Muscle of arm (tissue), 12 donors: ENCODE data around the gene OR2V2. TPM values are rescaled to one million over a fixed set of nuclear protein-coding genes. Genes with fewer than 3 reads are reported as not detected.
"Not testable (repeated sequence)": the region's sequence is repeated elsewhere in the genome, so short reads cannot be mapped to it uniquely, and the experiment has no call there.

Experiments
- DNase-seq: peaks from one replicate; pipeline ENCODE4 v3.0.0-alpha.2; 2013
- polyA plus RNA-seq, 12 donors: library from polyadenylated mRNA; unstranded; fragments of 120-200 nt; gene quantifications; one replicate each; pipeline ENCODE4 v1.2.1, GENCODE V29; 2013; ENCODE audit not compliant: insufficient read length in 12 of 12

Gene OR2V2
- polyA plus RNA-seq, 12 donors: 0.04 to 0.07 TPM; not detected in 10

GRCh38 chr5:181169459-181170236 is 22.3 kb downstream of the OR2V2 start:
- DNase-seq: not testable (repeated sequence)

- DNase-seq: no peak
Observed at GRCh38 chr5:181170237-181170825, 22.9 kb downstream of the OR2V2 start.

DNA sequence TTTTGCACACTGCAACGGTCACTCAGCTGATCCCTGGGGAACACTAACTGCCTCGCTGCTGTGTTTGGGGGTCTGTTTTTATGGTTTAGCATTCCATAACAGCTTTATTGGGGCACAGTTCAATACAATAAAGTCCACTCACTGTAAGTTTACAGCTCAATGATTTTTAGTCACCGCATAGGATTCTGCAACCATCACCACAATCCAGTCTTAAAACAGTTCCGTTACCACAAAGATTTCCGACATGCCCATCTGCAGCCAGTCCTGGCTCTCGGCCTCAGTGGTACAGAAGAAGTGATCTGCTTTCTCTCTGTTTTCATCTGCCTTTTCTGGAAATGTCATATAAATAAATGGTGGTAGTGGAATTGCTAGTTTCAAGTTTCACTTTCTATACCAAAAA is 23.6 kb downstream of the OR2V2 start:
- DNase-seq: no peak

- no peak for DNase-seq
Observed at GRCh38 chr5:181171782-181172181, 24.4 kb downstream of the OR2V2 start.

DNA sequence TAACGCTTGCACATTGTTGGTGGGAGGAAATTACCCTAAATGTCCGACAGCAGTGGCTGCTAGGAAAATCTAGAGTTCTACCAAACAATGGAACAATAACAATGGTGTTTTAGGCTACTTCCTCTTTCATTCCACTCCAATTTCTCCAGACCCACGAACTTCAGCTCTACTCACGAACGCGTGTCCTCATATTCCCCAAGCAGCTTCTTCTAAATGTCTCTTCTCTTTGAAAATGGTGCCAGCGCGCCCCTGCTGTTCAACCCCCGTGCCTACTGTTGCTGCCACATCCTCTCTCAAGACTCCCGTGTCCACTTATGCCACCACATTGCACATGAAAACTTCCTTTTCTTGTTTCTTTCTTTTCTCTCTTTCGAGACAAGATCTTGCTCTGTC is 25.6 kb downstream of the OR2V2 start:
- DNase-seq: no peak

- no peak for DNase-seq
Observed at GRCh38 chr5:181173420-181174342, 26.3 kb downstream of the OR2V2 start.

GRCh38 chr5:181176254-181176952 is 29.0 kb downstream of the OR2V2 start:
- no peak for DNase-seq

GRCh38 chr5:181177559-181177958 is 30.2 kb downstream of the OR2V2 start:
- not testable (repeated sequence) for DNase-seq

- no peak for DNase-seq
Observed at GRCh38 chr5:181181650-181182565, 34.5 kb downstream of the OR2V2 start.

DNA sequence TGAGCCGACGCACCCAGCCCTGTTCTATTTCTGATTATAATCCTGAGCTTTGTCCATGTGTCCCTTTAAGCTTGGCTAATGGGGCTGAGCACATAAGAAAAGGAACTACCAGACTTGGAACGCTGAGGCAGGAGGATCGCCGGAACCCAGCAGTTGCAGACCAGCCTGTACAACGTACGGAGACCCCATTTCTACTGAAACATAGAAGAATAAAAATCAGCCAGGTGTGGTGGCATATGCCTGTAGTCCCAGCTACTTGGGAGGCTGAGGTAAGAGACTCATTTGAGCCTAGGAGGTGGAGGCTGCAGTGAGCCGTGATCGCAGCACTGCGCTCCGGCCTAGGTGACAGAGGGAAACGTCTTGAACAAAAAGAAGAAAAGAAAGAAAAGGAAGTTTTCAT is 35.3 kb downstream of the OR2V2 start:
- no peak for DNase-seq

- no peak for DNase-seq
Observed at GRCh38 chr5:181184845-181185216, 37.4 kb downstream of the OR2V2 start.

- no peak for DNase-seq
Observed at GRCh38 chr5:181185560-181185959, 38.2 kb downstream of the OR2V2 start.

GRCh38 chr5:181186022-181186421 is 38.6 kb downstream of the OR2V2 start:
- DNase-seq: no peak

GRCh38 chr5:181186986-181187499 is 39.7 kb downstream of the OR2V2 start:
- no peak for DNase-seq

DNA sequence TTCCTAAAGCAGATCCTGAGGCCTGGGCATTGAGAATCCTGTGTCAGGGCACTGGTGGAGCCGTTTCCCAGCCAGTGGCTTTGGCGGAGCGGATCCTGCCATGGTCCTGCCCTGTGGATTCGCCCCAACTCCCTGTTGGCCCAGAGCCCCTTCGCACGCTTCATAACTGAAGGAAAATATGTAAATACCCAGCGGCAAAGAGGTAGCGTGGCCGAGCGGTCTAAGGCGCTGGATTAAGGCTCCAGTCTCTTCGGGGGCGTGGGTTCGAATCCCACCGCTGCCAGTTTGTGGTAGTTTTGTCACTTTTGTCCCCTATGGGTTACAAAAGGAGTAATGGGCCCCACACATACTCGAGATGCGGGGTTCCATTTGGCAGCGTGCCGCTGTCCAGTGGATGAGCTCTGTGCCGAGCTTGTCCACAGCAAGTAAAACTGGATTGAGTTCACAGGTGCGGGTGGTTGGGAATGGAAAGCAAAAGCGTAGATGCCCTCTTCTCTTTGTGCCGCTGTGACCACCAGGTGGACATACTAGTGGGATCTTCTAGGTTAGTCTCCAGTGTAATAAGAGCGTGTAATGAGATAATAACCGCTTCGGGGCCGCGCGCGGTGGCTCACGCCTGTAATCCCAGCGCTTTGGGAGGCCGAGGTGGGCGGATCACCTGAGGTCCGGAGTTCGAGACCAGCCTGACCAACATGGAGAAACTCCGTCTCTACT is 40.3 kb downstream of the OR2V2 start:
- peak; percentile 73 for DNase-seq

DNA sequence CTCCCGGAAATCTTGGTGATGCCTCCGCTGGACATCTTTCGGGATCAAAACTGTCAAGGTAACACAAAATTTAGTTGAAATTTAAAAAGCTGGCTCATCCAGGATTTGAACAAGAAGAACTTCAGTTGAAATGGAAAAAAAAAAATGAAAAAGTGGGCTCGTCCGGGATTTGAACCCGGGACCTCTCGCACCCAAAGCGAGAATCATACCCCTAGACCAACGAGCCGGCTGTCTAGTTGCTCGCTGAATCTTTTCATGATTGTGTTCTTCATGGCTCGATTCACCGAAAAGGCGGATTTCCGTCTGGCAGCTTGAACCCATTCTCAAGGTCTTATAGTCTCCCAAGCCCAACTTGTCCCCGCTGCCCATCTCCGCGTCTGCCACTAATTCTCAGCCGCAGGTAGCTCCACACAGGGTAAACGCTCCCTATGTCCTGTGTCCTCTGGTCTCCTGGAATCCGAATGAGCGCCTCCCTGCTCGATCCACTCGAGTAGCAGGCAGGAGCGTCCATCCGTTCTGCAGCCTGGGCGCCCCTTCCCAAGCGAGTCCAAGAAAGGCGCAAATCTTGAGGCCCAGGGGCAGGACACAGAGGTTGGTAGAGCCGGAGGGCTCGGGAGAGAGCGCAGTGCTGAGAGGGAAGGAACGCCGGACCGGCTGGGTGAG is 41.4 kb downstream of the OR2V2 start:
- peak; percentile 91 for DNase-seq

DNA sequence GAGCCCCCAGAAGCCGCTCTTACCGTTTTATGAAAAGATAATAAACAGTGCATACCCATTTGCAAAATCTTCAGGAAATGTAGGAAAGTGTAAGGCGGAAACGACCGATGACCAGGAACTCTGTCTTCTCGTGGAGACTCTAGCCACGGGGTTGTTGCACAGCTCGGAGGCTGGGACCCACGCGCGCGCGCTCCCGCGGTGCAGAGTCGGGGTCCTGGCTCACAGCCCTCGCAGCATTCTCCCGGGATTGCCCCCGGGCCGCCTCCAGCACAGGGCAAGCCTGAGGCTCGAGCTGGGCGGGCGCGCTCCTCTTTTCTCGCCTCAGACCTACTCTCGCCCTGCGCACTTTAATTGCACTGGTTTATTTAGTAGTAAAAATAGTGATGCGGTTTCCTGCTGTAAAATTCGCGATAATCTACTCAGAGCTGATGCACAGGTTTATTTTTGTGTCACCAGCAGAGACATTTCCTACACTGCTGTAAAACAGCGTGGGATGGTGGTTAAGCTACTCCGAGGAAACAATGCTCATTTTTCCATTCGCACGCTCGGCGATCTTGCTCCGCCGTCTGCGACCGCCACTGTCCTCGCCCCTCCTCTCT is 42.1 kb downstream of the OR2V2 start:
- DNase-seq: peak; percentile 27

GRCh38 chr5:181189962-181190710 is 42.8 kb downstream of the OR2V2 start:
- DNase-seq: no peak
